ENCODE measurements around the gene HECW1.

Gene HECW1

GRCh38 chr7:43105521-43106120 is 6.8 kb upstream of the HECW1 start:
- Histone ChIP-seq H3K4me3 (no peak overlapping the region), H3K9ac (ENCODE audit: insufficient read length) (no peak overlapping the region), H3K36me3 (ENCODE audit: insufficient read depth, low read length) (no peaks in the 10 kb centered on the region), H3K9me3 (ENCODE audit: low read depth, low read length) (no peaks in the 10 kb centered on the region), H3K27ac (no peak overlapping the region)
- no peak for DNase-seq (ENCODE audit: low read depth, low spot score)
- TF ChIP-seq EZH2 (IDR thresholded peaks at IDR 0.05) = no peak
- TF ChIP-seq FOXP2 (optimal IDR thresholded peaks at IDR 0.05; ENCODE audit: control extremely low read depth, extremely low read length, insufficient read depth) = no peak
- no peak for TF ChIP-seq POLR2AphosphoS5 (IDR thresholded peaks at IDR 0.05; ENCODE audit: borderline replicate concordance, low read depth, low read length)

- TF ChIP-seq FOXP2 (optimal IDR thresholded peaks at IDR 0.05; ENCODE audit: control extremely low read depth, extremely low read length, insufficient read depth) (no peak), POLR2AphosphoS5 (IDR thresholded peaks at IDR 0.05; ENCODE audit: borderline replicate concordance, low read depth, low read length) (no peak), EZH2 (IDR thresholded peaks at IDR 0.05) (no peak)
- peak; percentile 6 for DNase-seq (ENCODE audit: low read depth, low spot score)
- no peaks in the 10 kb centered on the region for H3K36me3 ChIP-seq (ENCODE audit: insufficient read depth, low read length)
- H3K9me3 ChIP-seq (ENCODE audit: low read depth, low read length) = no peaks in the 10 kb centered on the region
- H3K4me3 ChIP-seq = no peak overlapping the region
- H3K27ac ChIP-seq = no peak overlapping the region
- no peak overlapping the region for H3K9ac ChIP-seq (ENCODE audit: insufficient read length)
These were observed 4.0 kb upstream of the HECW1 start for GRCh38 chr7:43108255-43109011.

GRCh38 chr7:43110791-43111535 is 1.5 kb upstream of the HECW1 start:
- Histone ChIP-seq H3K4me3 (no peak overlapping the region), H3K27ac (no peak overlapping the region), H3K36me3 (ENCODE audit: insufficient read depth, low read length) (no peaks in the 10 kb centered on the region), H3K9ac (ENCODE audit: insufficient read length) (no peak overlapping the region), H3K9me3 (ENCODE audit: low read depth, low read length) (no peaks in the 10 kb centered on the region)
- DNase-seq (ENCODE audit: low read depth, low spot score) = no peak
- no peak for TF ChIP-seq EZH2 (IDR thresholded peaks at IDR 0.05)
- TF ChIP-seq FOXP2 (optimal IDR thresholded peaks at IDR 0.05; ENCODE audit: control extremely low read depth, extremely low read length, insufficient read depth) = no peak
- TF ChIP-seq POLR2AphosphoS5 (IDR thresholded peaks at IDR 0.05; ENCODE audit: borderline replicate concordance, low read depth, low read length) = no peak

- DNase-seq (ENCODE audit: low read depth, low spot score) = no peak
- Histone ChIP-seq H3K36me3 (ENCODE audit: insufficient read depth, low read length) (no peaks in the 10 kb centered on the region), H3K9me3 (ENCODE audit: low read depth, low read length) (no peaks in the 10 kb centered on the region), H3K9ac (ENCODE audit: insufficient read length) (no peak overlapping the region), H3K4me3 (no peak overlapping the region), H3K27ac (no peak overlapping the region)
- no peak for TF ChIP-seq POLR2AphosphoS5 (IDR thresholded peaks at IDR 0.05; ENCODE audit: borderline replicate concordance, low read depth, low read length)
- TF ChIP-seq FOXP2 (optimal IDR thresholded peaks at IDR 0.05; ENCODE audit: control extremely low read depth, extremely low read length, insufficient read depth) = no peak
- no peak for TF ChIP-seq EZH2 (IDR thresholded peaks at IDR 0.05)
These were observed 603 bp upstream of the HECW1 start for GRCh38 chr7:43111630-43112458.

GRCh38 chr7:43112941-43113621 is 634 bp downstream of the HECW1 start:
- Histone ChIP-seq H3K36me3 (ENCODE audit: insufficient read depth, low read length) (no peaks in the 10 kb centered on the region), H3K4me3 (peak overlapping the region; percentile 52; the same call in 1 of the 2 replicates), H3K27ac (no peak overlapping the region), H3K9me3 (ENCODE audit: low read depth, low read length) (no peaks in the 10 kb centered on the region), H3K9ac (ENCODE audit: insufficient read length) (no peak overlapping the region)
- no peak for DNase-seq (ENCODE audit: low read depth, low spot score)
- TF ChIP-seq POLR2AphosphoS5 (IDR thresholded peaks at IDR 0.05; ENCODE audit: borderline replicate concordance, low read depth, low read length) (no peak), EZH2 (IDR thresholded peaks at IDR 0.05) (peak; percentile 72), FOXP2 (optimal IDR thresholded peaks at IDR 0.05; ENCODE audit: control extremely low read depth, extremely low read length, insufficient read depth) (no peak)

- Histone ChIP-seq H3K27ac (no peak overlapping the region), H3K4me3 (no peak overlapping the region), H3K36me3 (ENCODE audit: insufficient read depth, low read length) (no peaks in the 10 kb centered on the region), H3K9ac (ENCODE audit: insufficient read length) (no peak overlapping the region), H3K9me3 (ENCODE audit: low read depth, low read length) (no peaks in the 10 kb centered on the region)
- DNase-seq (ENCODE audit: low read depth, low spot score) = no peak
- TF ChIP-seq POLR2AphosphoS5 (IDR thresholded peaks at IDR 0.05; ENCODE audit: borderline replicate concordance, low read depth, low read length) (no peak), FOXP2 (optimal IDR thresholded peaks at IDR 0.05; ENCODE audit: control extremely low read depth, extremely low read length, insufficient read depth) (no peak), EZH2 (IDR thresholded peaks at IDR 0.05) (no peak)
These were observed 1.4 kb downstream of the HECW1 start for GRCh38 chr7:43113622-43114457.

GRCh38 chr7:43114458-43114780 is 2.0 kb downstream of the HECW1 start:
- Histone ChIP-seq H3K4me3 (no peak overlapping the region), H3K9me3 (ENCODE audit: low read depth, low read length) (no peaks in the 10 kb centered on the region), H3K9ac (ENCODE audit: insufficient read length) (no peak overlapping the region), H3K27ac (no peak overlapping the region), H3K36me3 (ENCODE audit: insufficient read depth, low read length) (no peaks in the 10 kb centered on the region)
- DNase-seq (ENCODE audit: low read depth, low spot score) = no peak
- TF ChIP-seq EZH2 (IDR thresholded peaks at IDR 0.05) (no peak), POLR2AphosphoS5 (IDR thresholded peaks at IDR 0.05; ENCODE audit: borderline replicate concordance, low read depth, low read length) (no peak), FOXP2 (optimal IDR thresholded peaks at IDR 0.05; ENCODE audit: control extremely low read depth, extremely low read length, insufficient read depth) (no peak)

Data from SK-N-MC (cell line).